ENCODE measurements around the gene RICTOR. TPM values are rescaled to one million over a fixed set of nuclear protein-coding genes. Genes with fewer than 3 reads are reported as not detected.
"Not testable (repeated sequence)": the region's sequence is repeated elsewhere in the genome, so short reads cannot be mapped to it uniquely, and the experiment has no call there.

Gene RICTOR
- total RNA-seq, 1 experiment from 2014 or later, result 7.3 TPM

GRCh38 chr5:39022151-39022550, 52.0 kb downstream of the RICTOR start:
- no peak for DNase-seq (ENCODE audit: low read depth)
- in situ Hi-C loops (cut with HindIII; ENCODE audit: low pct_unique_long_range_greater_than_20kb, low sequenced_read_pairs), result no loop called here

GRCh38 chr5:39021413-39021812, 52.8 kb downstream of the RICTOR start:
- in situ Hi-C loops (cut with HindIII; ENCODE audit: low pct_unique_long_range_greater_than_20kb, low sequenced_read_pairs), result no loop called here
- no peak for DNase-seq (ENCODE audit: low read depth)

GRCh38 chr5:39020458-39020857, 53.7 kb downstream of the RICTOR start:
- in situ Hi-C loops (cut with HindIII; ENCODE audit: low pct_unique_long_range_greater_than_20kb, low sequenced_read_pairs), result no loop called here
- DNase-seq (ENCODE audit: low read depth), result no peak

GRCh38 chr5:39019254-39019653, 54.9 kb downstream of the RICTOR start:
- in situ Hi-C loops (cut with HindIII; ENCODE audit: low pct_unique_long_range_greater_than_20kb, low sequenced_read_pairs), result no loop called here

GRCh38 chr5:39017504-39017903, 56.7 kb downstream of the RICTOR start:
- DNase-seq (ENCODE audit: low read depth), result no peak
- in situ Hi-C loops (cut with HindIII; ENCODE audit: low pct_unique_long_range_greater_than_20kb, low sequenced_read_pairs), result no loop called here

More at GRCh38 chr5:39019254-39019653, 54.9 kb downstream of the RICTOR start:
- DNase-seq (ENCODE audit: low read depth), result no peak

- DNase-seq (ENCODE audit: low read depth), result no peak
- in situ Hi-C loops (cut with HindIII; ENCODE audit: low pct_unique_long_range_greater_than_20kb, low sequenced_read_pairs), result no loop called here
These were observed 57.5 kb downstream of the RICTOR start for GRCh38 chr5:39016587-39017275.

GRCh38 chr5:39015743-39016586, 58.2 kb downstream of the RICTOR start:
- DNase-seq (ENCODE audit: low read depth), result peak; percentile 34
- in situ Hi-C loops (cut with HindIII; ENCODE audit: low pct_unique_long_range_greater_than_20kb, low sequenced_read_pairs), result no loop called here

- DNase-seq (ENCODE audit: low read depth), result no peak
- in situ Hi-C loops (cut with HindIII; ENCODE audit: low pct_unique_long_range_greater_than_20kb, low sequenced_read_pairs), result no loop called here
These were observed 59.6 kb downstream of the RICTOR start for GRCh38 chr5:39014561-39014960.

GRCh38 chr5:39013938-39014337, 60.3 kb downstream of the RICTOR start:
- in situ Hi-C loops (cut with HindIII; ENCODE audit: low pct_unique_long_range_greater_than_20kb, low sequenced_read_pairs), result no loop called here
- no peak for DNase-seq (ENCODE audit: low read depth)

GRCh38 chr5:39010958-39011357, 63.2 kb downstream of the RICTOR start:
- DNase-seq (ENCODE audit: low read depth); in situ Hi-C loops (cut with HindIII; ENCODE audit: low pct_unique_long_range_greater_than_20kb, low sequenced_read_pairs): not testable (repeated sequence)

GRCh38 chr5:39009981-39010380, 64.2 kb downstream of the RICTOR start:
- DNase-seq (ENCODE audit: low read depth), result no peak
- in situ Hi-C loops (cut with HindIII; ENCODE audit: low pct_unique_long_range_greater_than_20kb, low sequenced_read_pairs), result no loop called here

GRCh38 chr5:39009280-39009679, 64.9 kb downstream of the RICTOR start:
- DNase-seq (ENCODE audit: low read depth), result no peak
- in situ Hi-C loops (cut with HindIII; ENCODE audit: low pct_unique_long_range_greater_than_20kb, low sequenced_read_pairs), result no loop called here

- in situ Hi-C loops (cut with HindIII; ENCODE audit: low pct_unique_long_range_greater_than_20kb, low sequenced_read_pairs), result no loop called here
- DNase-seq (ENCODE audit: low read depth), result no peak
These were observed 67.5 kb downstream of the RICTOR start for GRCh38 chr5:39006650-39007049.

- in situ Hi-C loops (cut with HindIII; ENCODE audit: low pct_unique_long_range_greater_than_20kb, low sequenced_read_pairs), result no loop called here
These were observed 68.5 kb downstream of the RICTOR start for GRCh38 chr5:39005566-39006232.

GRCh38 chr5:39001683-39002082, 72.5 kb downstream of the RICTOR start:
- in situ Hi-C loops (cut with HindIII; ENCODE audit: low pct_unique_long_range_greater_than_20kb, low sequenced_read_pairs), result no loop called here

More at GRCh38 chr5:39005566-39006232, 68.5 kb downstream of the RICTOR start:
- DNase-seq (ENCODE audit: low read depth), result no peak

GRCh38 chr5:38999037-38999436, 75.2 kb downstream of the RICTOR start:
- no peak for DNase-seq (ENCODE audit: low read depth)
- in situ Hi-C loops (cut with HindIII; ENCODE audit: low pct_unique_long_range_greater_than_20kb, low sequenced_read_pairs), result no loop called here

More at GRCh38 chr5:39001683-39002082, 72.5 kb downstream of the RICTOR start:
- DNase-seq (ENCODE audit: low read depth), result no peak

- DNase-seq (ENCODE audit: low read depth), result no peak
- in situ Hi-C loops (cut with HindIII; ENCODE audit: low pct_unique_long_range_greater_than_20kb, low sequenced_read_pairs), result no loop called here
These were observed 76.6 kb downstream of the RICTOR start for GRCh38 chr5:38997591-38997990.

GRCh38 chr5:38996123-38996522, 78.1 kb downstream of the RICTOR start:
- in situ Hi-C loops (cut with HindIII; ENCODE audit: low pct_unique_long_range_greater_than_20kb, low sequenced_read_pairs), result no loop called here
- no peak for DNase-seq (ENCODE audit: low read depth)

Data from Caki2 (cell line).